K562 (cell line): Measurements from ENCODE around the gene FCGR2B. TPM values are rescaled to one million over a fixed set of nuclear protein-coding genes. Genes with fewer than 3 reads are reported as not detected.
A peak's percentile ranks its signal among the peaks of the same experiment; 100 is the strongest.

Experiments
- ATAC-seq: fragments of 200-7000 bp; cut with Tn5 transposase; 3 replicates; pipeline ENCODE4 v1.9.1; 2020; ENCODE audit warnings: moderate library complexity
- BruUV-seq: library from RNA; stranded (reverse); fragments of 400-500 nt; replicated peaks from 2 replicates; lab custom pipeline; 2021; lab: Mats Ljungman, UMichigan
- CTCF ChIA-PET: fragments of 300-600 bp; formaldehyde crosslinking; extraction: SDS; loops from one replicate; lab custom pipeline; 2021; ENCODE audit warnings: low intra/inter-chr PET ratio; lab: Yijun Ruan, JAX
- POLR2A ChIA-PET: fragments of 300-600, 350-650 bp; sonication (Branson Sonifier 250); formaldehyde crosslinking; extraction: SDS; loops from one replicate; lab custom pipeline; 2021; ENCODE audit warnings: antibody characterized with exemption, inconsistent platforms; lab: Yijun Ruan, JAX
- DNase-seq, 4 experiments: peaks; one replicate each; pipeline versions ENCODE4 v3.0.0 to v3.0.0-alpha.2; 2011 to 2018; ENCODE audit warnings: low spot score in 3 of 4, mixed read lengths in 3 of 4; ENCODE audit errors: extremely low read depth in 1 of 4
- FAIRE-seq: peaks from 2 replicates; lab custom pipeline; 2011; peaks lifted over from hg19 to GRCh38; lab: Jason Lieb, UNC
- H2AFZ ChIP-seq: 2 replicates; pipeline ENCODE4 v1.6.0; 2011; ENCODE audit warnings: low read depth, low read length, control low read depth, inconsistent platforms
- H3K27ac ChIP-seq: fragments of 200-600 bp; 3 replicates; pipeline ENCODE4 v1.8.0; 2011; ENCODE audit warnings: low read depth, mild to moderate bottlenecking, control low read depth, inconsistent platforms, low read length, moderate library complexity, mixed read lengths; ENCODE audit errors: extremely low read depth
- H3K27me3 ChIP-seq, 2 experiments: fragments of 300-600 bp in 1 of 2; 2 replicates in 1 of 2; 3 replicates in 1 of 2; pipeline versions ENCODE4 v1.6.0 to v1.8.0; 2011; ENCODE audit warnings: inconsistent platforms in 2 of 2, low read length in 2 of 2, mild to moderate bottlenecking in 1 of 2, mixed read lengths in 1 of 2, moderate library complexity in 1 of 2; ENCODE audit not compliant: control insufficient read depth in 2 of 2, insufficient read depth in 2 of 2
- H3K36me3 ChIP-seq: fragments of 300-600 bp; 3 replicates; pipeline ENCODE4 v1.8.0; 2011; ENCODE audit warnings: mild to moderate bottlenecking, low read length, inconsistent platforms; ENCODE audit not compliant: control insufficient read depth, insufficient read depth
- H3K4me1 ChIP-seq, 2 experiments: fragments of 200-600 bp in 1 of 2; replicated peaks in 1 of 2; 2 replicates in 1 of 2; 3 replicates in 1 of 2; pipeline versions ENCODE4 v1.5.1 to v1.8.0; 2011; ENCODE audit warnings: inconsistent platforms in 2 of 2, low read length in 2 of 2, mild to moderate bottlenecking in 1 of 2, mixed read lengths in 1 of 2, moderate library complexity in 1 of 2; ENCODE audit not compliant: control insufficient read depth in 2 of 2, insufficient read depth in 2 of 2
- H3K4me2 ChIP-seq: 2 replicates; pipeline ENCODE4 v1.6.1; 2011; ENCODE audit warnings: low read length, control low read depth, inconsistent platforms, mixed read lengths; ENCODE audit not compliant: insufficient read depth
- H3K4me3 ChIP-seq: fragments of 200-600 bp; sonication (generic), shearing (Covaris generic); 2 replicates; pipeline ENCODE4 v1.5.1; 2016; ENCODE audit warnings: control low read depth, inconsistent platforms
- H3K79me2 ChIP-seq: fragments of 200-600 bp; 3 replicates; pipeline ENCODE4 v1.8.0; 2011; ENCODE audit warnings: low read length, inconsistent platforms; ENCODE audit not compliant: control insufficient read depth, insufficient read depth
- H3K9ac ChIP-seq, 2 experiments: 2 replicates each; pipeline versions ENCODE4 v1.6.0 to v1.6.1; 2011; ENCODE audit warnings: low read depth in 2 of 2, low read length in 2 of 2, control low read depth in 1 of 2, inconsistent platforms in 1 of 2, mild to moderate bottlenecking in 1 of 2, mixed read lengths in 1 of 2; ENCODE audit not compliant: insufficient read depth in 1 of 2
- H3K9me1 ChIP-seq: one replicate; pipeline ENCODE4 v1.6.0; 2011; ENCODE audit warnings: inconsistent platforms, mild to moderate bottlenecking, low read length, moderate library complexity; ENCODE audit not compliant: control insufficient read depth, insufficient read depth
- H3K9me3 ChIP-seq: replicated peaks from 2 replicates; pipeline ENCODE4 v1.5.1; 2011; ENCODE audit warnings: low read depth, low read length, inconsistent platforms; ENCODE audit not compliant: control insufficient read depth, insufficient read depth
- H4K20me1 ChIP-seq: replicated peaks from 2 replicates; pipeline ENCODE4 v1.6.1; 2011; ENCODE audit warnings: low read length, inconsistent platforms, mixed read lengths; ENCODE audit not compliant: control insufficient read depth, insufficient read depth
- C11orf30 ChIP-seq: fragments of 450-650 bp; IDR thresholded peaks from 2 replicates; pipeline ENCODE4 v1.6.1; 2016; ENCODE audit warnings: low read depth, mild to moderate bottlenecking
- DDX20 ChIP-seq: fragments of 450-650 bp; IDR thresholded peaks from 2 replicates; pipeline ENCODE4 v1.6.1; 2016; ENCODE audit warnings: missing genetic modification characterization, low read depth, mild to moderate bottlenecking, missing compliant biosample characterization, moderate library complexity
- E2F3 ChIP-seq: fragments of 250-450 bp; sonication (Bioruptor Pico); IDR thresholded peaks from 2 replicates; pipeline ENCODE4 v1.4.0; 2020; ENCODE audit warnings: mild to moderate bottlenecking
- GTF2E2 ChIP-seq: fragments of 200-800 bp; sonication (Bioruptor generic); IDR thresholded peaks from 2 replicates; pipeline ENCODE4 v1.6.1; 2016; ENCODE audit warnings: missing genetic modification characterization, missing compliant biosample characterization
- HSF4 ChIP-seq: fragments of 250-450 bp; sonication (Bioruptor Pico); IDR thresholded peaks from 2 replicates; pipeline ENCODE4 v2.1.2; 2022; ENCODE audit warnings: mild to moderate bottlenecking, moderate library complexity, borderline replicate concordance
- KDM5B ChIP-seq: fragments of 200-600 bp; sonication (generic); IDR thresholded peaks from 2 replicates; pipeline ENCODE4 v1.6.1; 2012; ENCODE audit warnings: low read depth, mild to moderate bottlenecking, moderate library complexity, low read length, control low read depth, inconsistent platforms; ENCODE audit not compliant: insufficient replicate concordance
- NCOA6 ChIP-seq: fragments of 450-650 bp; IDR thresholded peaks from 2 replicates; pipeline ENCODE4 v1.6.1; 2017; ENCODE audit warnings: mild to moderate bottlenecking
- PHB2 ChIP-seq: fragments of 450-650 bp; IDR thresholded peaks from 2 replicates; pipeline ENCODE4 v1.6.1; 2017; ENCODE audit warnings: low read depth
- PHF8 ChIP-seq: fragments of 200-600 bp; sonication (generic); IDR thresholded peaks from 2 replicates; pipeline ENCODE4 v1.6.1; 2012; ENCODE audit warnings: mixed run types, mild to moderate bottlenecking, inconsistent platforms, low read length, moderate library complexity, borderline replicate concordance
- ZBTB7A ChIP-seq: IDR thresholded peaks from 2 replicates; pipeline ENCODE4 v1.6.1; 2011; ENCODE audit warnings: low read depth, mild to moderate bottlenecking, low read length, moderate library complexity, borderline replicate concordance; ENCODE audit not compliant: control insufficient read depth
- ZNF212 ChIP-seq: fragments of 450-650 bp; formaldehyde crosslinking; IDR thresholded peaks from 2 replicates; pipeline ENCODE4 v1.4.0; 2020; ENCODE audit warnings: mild to moderate bottlenecking
- ZNF561 ChIP-seq: fragments of 450-650 bp; formaldehyde crosslinking; conservative IDR thresholded peaks from 2 replicates; pipeline ENCODE4 v1.4.0; 2020; ENCODE audit warnings: mild to moderate bottlenecking, moderate library complexity
- WGBS: fragments of 100-300 bp; shearing (Covaris generic); methylation state at CpG from one replicate; pipeline ENCODE4 v1.1.6; 2016; ENCODE audit warnings: low coverage, mixed read lengths; ENCODE audit not compliant: insufficient coverage; ENCODE audit errors: missing lambda C conversion rate; 5-methylcytosine and 5-hydroxymethylcytosine counted together
- in situ Hi-C: fragments of 300-500 bp; cut with MboI; formaldehyde crosslinking; loops from 4 replicates; pipeline ENCODE4 v1.15.0; 2018; ENCODE audit warnings: inconsistent platforms, mixed read lengths
- intact Hi-C: fragments of 100-400 bp; cut with micrococcal nuclease; formaldehyde crosslinking; loops from 2 replicates; pipeline ENCODE4 v1.14.2; 2022
- polyA plus RNA-seq, 8 experiments: library from polyadenylated mRNA; depleted of rRNA in 4 of 8; stranded (reverse) in 5 of 8; unstranded in 3 of 8; fragments of >200 nt; fragmentation: Nextera tagmentation in 2 of 8; fragmentation: Illumina TruSeq in 1 of 8; extraction: Ambion mirVana in 2 of 8; extraction: Trizol in 1 of 8; gene quantifications; 2 replicates each; pipeline versions ENCODE4 v1.2.1 to v1.2.3, GENCODE V29; 2011 to 2014; ENCODE audit warnings: inconsistent platforms in 1 of 8, missing spikeins in 1 of 8
- total RNA-seq, 7 experiments: library from RNA; depleted of rRNA in 6 of 7; stranded (reverse); fragments of >200 nt in 6 of 7; fragmentation: Illumina TruSeq in 2 of 7; extraction: Trizol in 2 of 7; gene quantifications; 2 replicates each; pipeline versions ENCODE4 v1.2.1 to v1.2.3, GENCODE V29; 2011 to 2021; ENCODE audit warnings: low replicate concordance in 1 of 7
- TF ChIP-seq, protein P1 (sequence below), 2 experiments: IDR thresholded peaks; 2 replicates each; pipeline ENCODE4 v1.6.1; 2012; ENCODE audit warnings: improper control_type of control experiment in 2 of 2, low read depth in 2 of 2, low read length in 2 of 2, borderline replicate concordance in 1 of 2
- TF ChIP-seq, protein P2 (sequence below): fragments of 450-650 bp; IDR thresholded peaks from 2 replicates; pipeline ENCODE4 v1.6.1; 2017; ENCODE audit warnings: antibody characterized with exemption, mild to moderate bottlenecking

Gene FCGR2B
- total and polyA plus RNA-seq, 9 of the 15 experiments (the other 6 are each of a cell fraction or from before 2014, with no cell fraction given): 1.7 to 8.9 (median 3.9) TPM

DNA sequence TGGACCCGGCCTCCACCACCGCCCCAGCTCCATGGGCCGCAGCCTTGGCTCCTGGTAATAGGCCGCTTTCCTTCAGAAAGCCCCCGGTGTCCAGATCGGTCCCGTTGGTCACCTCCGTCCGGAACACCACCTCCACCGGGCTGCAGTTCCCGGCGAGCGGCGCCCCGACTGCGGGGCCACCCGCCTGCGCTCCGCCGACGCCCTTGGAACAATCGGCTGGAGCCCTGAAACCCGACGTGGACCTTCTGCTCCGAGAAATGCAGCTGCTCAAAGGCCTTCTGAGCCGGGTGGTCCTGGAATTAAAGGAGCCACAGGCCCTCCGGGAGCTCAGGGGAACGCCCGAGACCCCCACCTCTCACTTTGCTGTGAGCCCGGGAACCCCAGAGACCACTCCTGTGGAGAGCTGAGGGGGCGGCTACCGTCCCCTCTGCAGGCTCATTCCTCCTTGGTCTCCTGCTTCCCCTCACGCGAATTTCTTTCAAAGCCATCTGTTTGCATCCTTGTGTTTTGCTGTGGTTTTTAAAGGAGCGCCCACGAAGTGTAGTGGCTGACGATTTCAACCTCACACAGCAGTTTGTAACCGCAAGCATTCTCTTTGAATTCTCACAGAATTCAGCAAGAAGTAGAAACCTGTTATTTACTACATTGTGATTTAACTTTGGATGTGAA lies 64.4 kb downstream of the FCGR2B start:
- no peaks in the 10 kb centered on the region for H3K9me1 ChIP-seq
- H3K9ac ChIP-seq: peak overlapping the region; percentile 92 to 98
- peaks cover 24% of the 10 kb centered on the region for H3K79me2 ChIP-seq
- H3K4me2 ChIP-seq: peak overlapping the region; percentile 80
- peaks cover 31 to 54% of the 10 kb centered on the region in 2 experiments for H3K4me1 ChIP-seq
- CTCF ChIA-PET: no interaction called here
- POLR2A ChIA-PET: interaction anchor here (0.6 to 2.6 kb wide), 11 partner anchors 11 to 402 kb away, joined by 3 to 19 read pairs (median 3); partner anchors contain the start of genes DUSP12 and FCRLA
- peak in 1 of 4 experiments; percentile 52 for DNase-seq
- in situ Hi-C loops (no loop called here), intact Hi-C loops (no loop called here)
- peak; percentile 59 for FAIRE-seq
- peak overlapping the region; percentile 92 for H3K27ac ChIP-seq
- BruUV-seq: TSS peak; percentile 93
- H3K27me3 ChIP-seq: no peaks in the 10 kb centered on the region
- H4K20me1 ChIP-seq: no peaks in the 10 kb centered on the region
- under 1% methylated on average over 38 of the region's 38 CpGs for WGBS
- peak; percentile 21 for ATAC-seq
- H3K4me3 ChIP-seq: peak overlapping the region; percentile 74
- H2AFZ ChIP-seq: peak overlapping the region; percentile 84
- no peaks in the 10 kb centered on the region for H3K36me3 ChIP-seq
- no peaks in the 10 kb centered on the region for H3K9me3 ChIP-seq
- TF ChIP-seq ZNF561 (no peak), DDX20 (tag) (no peak), PHB2 (no peak), KDM5B (peak; percentile 66), HSF4 (CRISPR knock-in tag) (no peak), E2F3 (CRISPR knock-in tag) (no peak), PHF8 (peak; percentile 67; the same call in 1 of the 2 replicates), ZNF212 (CRISPR knock-in tag) (no peak), C11orf30 (no peak; the same call in 1 of the 2 replicates), GTF2E2 (tag) (peak; percentile 50; the same call in 1 of the 2 replicates), ZBTB7A (no peak), NCOA6 (peak; percentile 60; the same call in 1 of the 2 replicates)
- TF ChIP-seq, protein P1, sequence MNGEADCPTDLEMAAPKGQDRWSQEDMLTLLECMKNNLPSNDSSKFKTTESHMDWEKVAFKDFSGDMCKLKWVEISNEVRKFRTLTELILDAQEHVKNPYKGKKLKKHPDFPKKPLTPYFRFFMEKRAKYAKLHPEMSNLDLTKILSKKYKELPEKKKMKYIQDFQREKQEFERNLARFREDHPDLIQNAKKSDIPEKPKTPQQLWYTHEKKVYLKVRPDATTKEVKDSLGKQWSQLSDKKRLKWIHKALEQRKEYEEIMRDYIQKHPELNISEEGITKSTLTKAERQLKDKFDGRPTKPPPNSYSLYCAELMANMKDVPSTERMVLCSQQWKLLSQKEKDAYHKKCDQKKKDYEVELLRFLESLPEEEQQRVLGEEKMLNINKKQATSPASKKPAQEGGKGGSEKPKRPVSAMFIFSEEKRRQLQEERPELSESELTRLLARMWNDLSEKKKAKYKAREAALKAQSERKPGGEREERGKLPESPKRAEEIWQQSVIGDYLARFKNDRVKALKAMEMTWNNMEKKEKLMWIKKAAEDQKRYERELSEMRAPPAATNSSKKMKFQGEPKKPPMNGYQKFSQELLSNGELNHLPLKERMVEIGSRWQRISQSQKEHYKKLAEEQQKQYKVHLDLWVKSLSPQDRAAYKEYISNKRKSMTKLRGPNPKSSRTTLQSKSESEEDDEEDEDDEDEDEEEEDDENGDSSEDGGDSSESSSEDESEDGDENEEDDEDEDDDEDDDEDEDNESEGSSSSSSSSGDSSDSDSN (IDR thresholded peaks at IDR 0.05; ENCODE audit: borderline replicate concordance in 1 of 2, low read depth in 2 of 2, low read length in 2 of 2): peak in 1 of 2 experiments; percentile 54; a peak in 2 of 4 replicates
- TF ChIP-seq, protein P2, sequence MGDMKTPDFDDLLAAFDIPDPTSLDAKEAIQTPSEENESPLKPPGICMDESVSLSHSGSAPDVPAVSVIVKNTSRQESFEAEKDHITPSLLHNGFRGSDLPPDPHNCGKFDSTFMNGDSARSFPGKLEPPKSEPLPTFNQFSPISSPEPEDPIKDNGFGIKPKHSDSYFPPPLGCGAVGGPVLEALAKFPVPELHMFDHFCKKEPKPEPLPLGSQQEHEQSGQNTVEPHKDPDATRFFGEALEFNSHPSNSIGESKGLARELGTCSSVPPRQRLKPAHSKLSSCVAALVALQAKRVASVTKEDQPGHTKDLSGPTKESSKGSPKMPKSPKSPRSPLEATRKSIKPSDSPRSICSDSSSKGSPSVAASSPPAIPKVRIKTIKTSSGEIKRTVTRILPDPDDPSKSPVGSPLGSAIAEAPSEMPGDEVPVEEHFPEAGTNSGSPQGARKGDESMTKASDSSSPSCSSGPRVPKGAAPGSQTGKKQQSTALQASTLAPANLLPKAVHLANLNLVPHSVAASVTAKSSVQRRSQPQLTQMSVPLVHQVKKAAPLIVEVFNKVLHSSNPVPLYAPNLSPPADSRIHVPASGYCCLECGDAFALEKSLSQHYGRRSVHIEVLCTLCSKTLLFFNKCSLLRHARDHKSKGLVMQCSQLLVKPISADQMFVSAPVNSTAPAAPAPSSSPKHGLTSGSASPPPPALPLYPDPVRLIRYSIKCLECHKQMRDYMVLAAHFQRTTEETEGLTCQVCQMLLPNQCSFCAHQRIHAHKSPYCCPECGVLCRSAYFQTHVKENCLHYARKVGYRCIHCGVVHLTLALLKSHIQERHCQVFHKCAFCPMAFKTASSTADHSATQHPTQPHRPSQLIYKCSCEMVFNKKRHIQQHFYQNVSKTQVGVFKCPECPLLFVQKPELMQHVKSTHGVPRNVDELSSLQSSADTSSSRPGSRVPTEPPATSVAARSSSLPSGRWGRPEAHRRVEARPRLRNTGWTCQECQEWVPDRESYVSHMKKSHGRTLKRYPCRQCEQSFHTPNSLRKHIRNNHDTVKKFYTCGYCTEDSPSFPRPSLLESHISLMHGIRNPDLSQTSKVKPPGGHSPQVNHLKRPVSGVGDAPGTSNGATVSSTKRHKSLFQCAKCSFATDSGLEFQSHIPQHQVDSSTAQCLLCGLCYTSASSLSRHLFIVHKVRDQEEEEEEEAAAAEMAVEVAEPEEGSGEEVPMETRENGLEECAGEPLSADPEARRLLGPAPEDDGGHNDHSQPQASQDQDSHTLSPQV: 0 out of 2 replicates have a peak, but pooled peaks have one; percentile 38
